HEK293 (cell line): ENCODE results near the gene LRP1B.

ENCODE experiments used
- CTCF ChIA-PET: fragments of 350-600 bp; formaldehyde crosslinking; extraction: SDS; loops from one replicate; lab custom pipeline; 2021; ENCODE audit warnings: antibody characterized with exemption; lab: Yijun Ruan, JAX
- POLR2A ChIA-PET: fragments of 300-600 bp; formaldehyde crosslinking; extraction: SDS; loops from one replicate; lab custom pipeline; 2020; ENCODE audit warnings: antibody characterized with exemption, inconsistent platforms; lab: Yijun Ruan, JAX
- H3K27ac ChIP-seq: fragments of 200-500 bp; sonication (Bioruptor generic); 2 replicates; pipeline ENCODE4 v1.5.1; 2014; ENCODE audit warnings: low read depth, low read length, control low read depth, inconsistent platforms; ENCODE audit errors: extremely low read depth
- H3K36me3 ChIP-seq, 2 experiments: fragments of 200-500 bp in 1 of 2; sonication (Bioruptor generic) in 1 of 2; 1 replicate in 1 of 2; 2 replicates in 1 of 2; pipeline ENCODE4 v1.5.1; 2014 to 2017; ENCODE audit warnings: inconsistent platforms in 2 of 2, low read length in 2 of 2; ENCODE audit not compliant: control insufficient read depth in 2 of 2, insufficient read depth in 1 of 2
- H3K4me1 ChIP-seq: fragments of 200-500 bp; sonication (Bioruptor generic); 2 replicates; pipeline ENCODE4 v1.5.1; 2014; ENCODE audit warnings: mild to moderate bottlenecking, low read length, inconsistent platforms; ENCODE audit not compliant: control insufficient read depth, insufficient read depth
- H3K4me3 ChIP-seq: 2 replicates; pipeline ENCODE4 v1.5.1; 2011; ENCODE audit warnings: low read depth, mild to moderate bottlenecking, control low read depth, low read length, moderate library complexity
- H3K9me3 ChIP-seq: fragments of 200-500 bp; sonication (Bioruptor generic); 2 replicates; pipeline ENCODE4 v1.5.1; 2014; ENCODE audit warnings: low read depth, low read length, inconsistent platforms; ENCODE audit not compliant: control insufficient read depth, insufficient read depth
- KLF10 ChIP-seq: fragments of 450-650 bp; IDR thresholded peaks from 2 replicates; pipeline ENCODE4 v1.5.1; 2018; ENCODE audit warnings: missing biosample characterization, mild to moderate bottlenecking, missing genetic modification characterization
- KLF7 ChIP-seq: fragments of 450-650 bp; formaldehyde crosslinking; IDR thresholded peaks from 2 replicates; pipeline ENCODE4 v1.5.1; 2016; ENCODE audit warnings: missing biosample characterization, missing genetic modification characterization, borderline replicate concordance
- PRDM1 ChIP-seq: fragments of 450-650 bp; formaldehyde crosslinking; IDR thresholded peaks from 2 replicates; pipeline ENCODE4; 2016; ENCODE audit warnings: missing biosample characterization, missing genetic modification characterization
- PRDM6 ChIP-seq: fragments of 450-650 bp; formaldehyde crosslinking; IDR thresholded peaks from 2 replicates; pipeline ENCODE4 v1.5.1; 2017; ENCODE audit warnings: missing biosample characterization, missing genetic modification characterization
- TSHZ1 ChIP-seq: fragments of 450-650 bp; formaldehyde crosslinking; IDR thresholded peaks from 2 replicates; pipeline ENCODE4 v1.5.1; 2016; ENCODE audit warnings: missing biosample characterization, missing genetic modification characterization, borderline replicate concordance
- ZBTB17 ChIP-seq: fragments of 450-650 bp; formaldehyde crosslinking; IDR thresholded peaks from 2 replicates; pipeline ENCODE4 v1.5.1; 2016; ENCODE audit warnings: missing biosample characterization, missing genetic modification characterization
- ZBTB21 ChIP-seq: fragments of 450-650 bp; formaldehyde crosslinking; IDR thresholded peaks from 2 replicates; pipeline ENCODE4 v1.5.1; 2017; ENCODE audit warnings: missing biosample characterization, missing genetic modification characterization
- ZBTB44 ChIP-seq: fragments of 450-650 bp; IDR thresholded peaks from 2 replicates; pipeline ENCODE4 v1.5.1; 2018; ENCODE audit warnings: missing biosample characterization, mild to moderate bottlenecking, missing genetic modification characterization
- ZBTB49 ChIP-seq: fragments of 450-650 bp; formaldehyde crosslinking; IDR thresholded peaks from 2 replicates; pipeline ENCODE4 v1.5.1; 2016; ENCODE audit warnings: missing biosample characterization, missing genetic modification characterization, low read depth
- ZNF26 ChIP-seq: fragments of 450-650 bp; formaldehyde crosslinking; IDR thresholded peaks from 2 replicates; pipeline ENCODE4 v1.5.1; 2016; ENCODE audit warnings: missing biosample characterization, missing genetic modification characterization
- ZNF274 ChIP-seq, 2 experiments: fragments of 200-500 bp in 1 of 2; fragments of 450-650 bp in 1 of 2; sonication (Bioruptor generic) in 1 of 2; formaldehyde crosslinking in 1 of 2; IDR thresholded peaks; 2 replicates each; pipeline versions ENCODE4 v1.5.1 to v1.6.1; 2014 to 2016; ENCODE audit warnings: borderline replicate concordance in 1 of 2, inconsistent platforms in 1 of 2, low read length in 1 of 2, missing biosample characterization in 1 of 2, missing genetic modification characterization in 1 of 2
- ZNF48 ChIP-seq: fragments of 450-650 bp; formaldehyde crosslinking; IDR thresholded peaks from 2 replicates; pipeline ENCODE4 v1.5.1; 2016; ENCODE audit warnings: missing biosample characterization, missing genetic modification characterization
- ZNF544 ChIP-seq: fragments of 450-650 bp; formaldehyde crosslinking; IDR thresholded peaks from 2 replicates; pipeline ENCODE4 v1.5.0; 2017; ENCODE audit warnings: missing biosample characterization, missing genetic modification characterization
- ZNF654 ChIP-seq: fragments of 450-650 bp; formaldehyde crosslinking; IDR thresholded peaks from 2 replicates; pipeline ENCODE4 v1.5.1; 2016; ENCODE audit warnings: low read depth, missing biosample characterization, missing genetic modification characterization
- ZNF660 ChIP-seq: fragments of 450-650 bp; IDR thresholded peaks from 2 replicates; pipeline ENCODE4 v1.5.1; 2018; ENCODE audit warnings: missing biosample characterization, mild to moderate bottlenecking, missing genetic modification characterization
- ZNF704 ChIP-seq: fragments of 450-650 bp; formaldehyde crosslinking; IDR thresholded peaks from 2 replicates; pipeline ENCODE4 v1.5.1; 2016; ENCODE audit warnings: missing biosample characterization, missing genetic modification characterization
- ZNF792 ChIP-seq: fragments of 450-650 bp; formaldehyde crosslinking; IDR thresholded peaks from 2 replicates; pipeline ENCODE4 v1.5.1; 2016; ENCODE audit warnings: missing biosample characterization, missing genetic modification characterization
- ZSCAN4 ChIP-seq: fragments of 450-650 bp; formaldehyde crosslinking; IDR thresholded peaks from 2 replicates; pipeline ENCODE4 v1.5.1; 2017; ENCODE audit warnings: missing biosample characterization, missing genetic modification characterization

The LRP1B gene

GRCh38 chr2:142048581-142048980, 82.2 kb downstream of the LRP1B start:
- no peaks in the 10 kb centered on the region for H3K36me3 ChIP-seq
- CTCF ChIA-PET = interaction anchor here (0.7 kb wide), 1 partner anchor 1710 kb away, joined by 3 read pairs; no protein-coding TSS in a partner anchor
- no peaks in the 10 kb centered on the region for H3K9me3 ChIP-seq
- no peak overlapping the region for H3K4me3 ChIP-seq
- POLR2A ChIA-PET = no interaction called here
- no peak overlapping the region for H3K27ac ChIP-seq
- TF ChIP-seq ZSCAN4 (tag by site-specific recombination) = no peak
- TF ChIP-seq ZNF654 = no peak
- peak; percentile 12; the same call in 1 of the 2 replicates for TF ChIP-seq PRDM6
- TF ChIP-seq ZNF274 (IDR thresholded peaks at IDR 0.05; ENCODE audit: low read length) = no peak
- no peak for TF ChIP-seq ZNF274 (tag by site-specific recombination; IDR thresholded peaks at IDR 0.05; ENCODE audit: borderline replicate concordance)
- no peak for TF ChIP-seq KLF10
- TF ChIP-seq, all 188 proteins: peak for 1
- H3K4me1 ChIP-seq = peaks cover 9% of the 10 kb centered on the region

- Histone ChIP-seq H3K36me3 (no peaks in the 10 kb centered on the region), H3K4me3 (no peak overlapping the region), H3K9me3 (no peaks in the 10 kb centered on the region), H3K4me1 (no peaks in the 10 kb centered on the region), H3K27ac (no peak overlapping the region)
- no peak for TF ChIP-seq ZNF704 (tag by site-specific recombination)
- TF ChIP-seq ZNF48 (tag by site-specific recombination) = no peak
- TF ChIP-seq ZBTB49 (tag by site-specific recombination) = no peak
- TF ChIP-seq ZBTB17 = no peak
- no peak for TF ChIP-seq ZNF660
- TF ChIP-seq KLF7 = no peak
- no peak for TF ChIP-seq ZNF792 (tag by site-specific recombination)
- TF ChIP-seq ZBTB44 (tag by site-specific recombination) = no peak
- POLR2A ChIA-PET = no interaction called here
- CTCF ChIA-PET = no interaction called here
Measured at GRCh38 chr2:142045641-142046040, 85.2 kb downstream of the LRP1B start.

GRCh38 chr2:142044197-142044596, 86.6 kb downstream of the LRP1B start:
- Histone ChIP-seq H3K4me3 (no peak overlapping the region), H3K36me3 (no peaks in the 10 kb centered on the region), H3K4me1 (no peaks in the 10 kb centered on the region), H3K9me3 (no peaks in the 10 kb centered on the region), H3K27ac (no peak overlapping the region)
- CTCF ChIA-PET = interaction anchor here (0.6 kb wide), 1 partner anchor 96 kb away, joined by 3 read pairs; no protein-coding TSS in a partner anchor
- POLR2A ChIA-PET = no interaction called here
- TF ChIP-seq ZBTB21 (tag by site-specific recombination) (no peak), PRDM1 (no peak), TSHZ1 (tag by site-specific recombination) (no peak), ZNF26 (no peak), ZNF544 (tag by site-specific recombination) (no peak)
